ENCODE data around the gene ZNF518B. TPM values are rescaled to one million over a fixed set of nuclear protein-coding genes. Genes with fewer than 3 reads are reported as not detected.

Gene ZNF518B
- total and polyA plus RNA-seq, 9 of the 15 experiments (the other 6 are each of a cell fraction or from before 2014, with no cell fraction given): 13.1 to 48.9 (median 37.5) TPM

- no peak for TF ChIP-seq RAD51 (IDR thresholded peaks at IDR 0.05; ENCODE audit: borderline replicate concordance, low read depth)
- TF ChIP-seq CHCHD3 (CRISPR knock-in tag; IDR thresholded peaks at IDR 0.05): no peak
- TF ChIP-seq TOE1 (IDR thresholded peaks at IDR 0.05; ENCODE audit: borderline replicate concordance): no peak
- no peak for TF ChIP-seq TOE1 (CRISPR knock-in tag; IDR thresholded peaks at IDR 0.05; ENCODE audit: borderline replicate concordance, low read depth)
- TF ChIP-seq ZNF79 (CRISPR knock-in tag; IDR thresholded peaks at IDR 0.05; ENCODE audit: low read depth): no peak
- no peak for TF ChIP-seq EP300 (IDR thresholded peaks at IDR 0.05; ENCODE audit: low read length)
- TF ChIP-seq ZNF717 (CRISPR knock-in tag; IDR thresholded peaks at IDR 0.05): no peak
- TF ChIP-seq ASH1L (IDR thresholded peaks at IDR 0.05; ENCODE audit: borderline replicate concordance, low read depth, partially characterized antibody): no peak
- peak; percentile 59 for TF ChIP-seq ESRRA (IDR thresholded peaks at IDR 0.05; ENCODE audit: borderline replicate concordance, low read depth)
- TF ChIP-seq BRCA1 (IDR thresholded peaks at IDR 0.05): no peak
- TF ChIP-seq BRCA1 (CRISPR knock-in tag; IDR thresholded peaks at IDR 0.05): no peak
- TF ChIP-seq ZKSCAN8 (CRISPR knock-in tag; IDR thresholded peaks at IDR 0.05): no peak
- TF ChIP-seq ZNF639 (CRISPR knock-in tag; conservative IDR thresholded peaks at IDR 0.05 in 1 of 2, IDR thresholded peaks at IDR 0.05 in 1 of 2): no peak
Observed at GRCh38 chr4:10413177-10413576, 44.0 kb downstream of the ZNF518B start (continued).

All from K562 (cell line).